HCT116 (cell line): ENCODE data around the gene KDM1B. TPM values are rescaled to one million over a fixed set of nuclear protein-coding genes. Genes with fewer than 3 reads are reported as not detected.

Experiments
- ATAC-seq: fragments of 200-7000 bp; cut with Tn5 transposase; 2 replicates; pipeline ENCODE4 v1.9.1; 2020; ENCODE audit warnings: mild to moderate bottlenecking, moderate library complexity
- BruUV-seq: library from RNA; stranded (reverse); fragments of 400-500 nt; replicated peaks from 2 replicates; lab custom pipeline; 2021; lab: Mats Ljungman, UMichigan
- CTCF ChIA-PET: fragments of 300-600 bp; sonication (Branson Sonifier 250); formaldehyde crosslinking; loops from one replicate; lab custom pipeline; 2021; ENCODE audit warnings: antibody characterized with exemption; lab: Charles Lee
- POLR2A ChIA-PET: fragments of 300-600, 350-600 bp; sonication (Branson Sonifier 250); formaldehyde crosslinking; loops from one replicate; lab custom pipeline; 2021; ENCODE audit warnings: antibody characterized with exemption; lab: Charles Lee
- RAD21 ChIA-PET, 2 experiments: fragments of 300-600 bp; sonication (Branson Sonifier 250); formaldehyde crosslinking; loops; one replicate each; lab custom pipeline; 2023; ENCODE audit warnings: low total read pairs in 2 of 2; ENCODE audit not compliant: uncharacterized antibody in 2 of 2, unreplicated experiment in 2 of 2, low non-redundant PET in 1 of 2; lab: Charles Lee
- DNase-seq: peaks from one replicate; pipeline ENCODE4 v3.0.0-alpha.2; 2010; ENCODE audit warnings: low read depth, low spot score
- H2AFZ ChIP-seq: fragments of 200-600 bp; shearing (Covaris generic), sonication (generic); 2 replicates; pipeline ENCODE4 v1.6.1; 2017; ENCODE audit warnings: low read depth, mixed run types, mixed read lengths, antibody characterized with exemption, low read length; ENCODE audit not compliant: poor library complexity, severe bottlenecking
- H3K27ac ChIP-seq: 2 replicates; pipeline ENCODE4 v1.5.1; 2012; ENCODE audit warnings: low read depth, low read length
- H3K27me3 ChIP-seq: fragments of 200-600 bp; sonication (generic); 2 replicates; pipeline ENCODE4 v1.6.1; 2016; ENCODE audit warnings: mixed run types, low read length, mixed read lengths; ENCODE audit not compliant: insufficient read depth
- H3K36me3 ChIP-seq, 2 experiments: fragments of 200-500 bp in 1 of 2; fragments of 200-600 bp in 1 of 2; sonication (Bioruptor generic) in 1 of 2; sonication (generic) in 1 of 2; 2 replicates each; pipeline versions ENCODE4 v1.5.1 to v1.6.1; 2014 to 2016; ENCODE audit warnings: low read length in 2 of 2, inconsistent platforms in 1 of 2, mixed read lengths in 1 of 2, mixed run types in 1 of 2; ENCODE audit not compliant: insufficient read depth in 2 of 2, control insufficient read depth in 1 of 2
- H3K4me1 ChIP-seq, 2 experiments: fragments of 200-600 bp in 1 of 2; sonication (generic) in 1 of 2; 2 replicates each; pipeline versions ENCODE4 v1.5.1 to v1.6.1; 2012 to 2017; ENCODE audit warnings: low read length in 2 of 2, inconsistent platforms in 1 of 2, mild to moderate bottlenecking in 1 of 2, mixed read lengths in 1 of 2, mixed run types in 1 of 2, moderate library complexity in 1 of 2; ENCODE audit not compliant: insufficient read depth in 2 of 2, control insufficient read depth in 1 of 2
- H3K4me2 ChIP-seq: fragments of 200-600 bp; sonication (generic); 2 replicates; pipeline ENCODE4 v1.6.1; 2017; ENCODE audit warnings: mixed run types, low read length, mixed read lengths
- H3K4me3 ChIP-seq, 2 experiments: fragments of 200-600 bp in 1 of 2; sonication (generic) in 1 of 2; replicated peaks in 1 of 2; 2 replicates each; pipeline ENCODE4 v1.5.1; 2011 to 2016; ENCODE audit warnings: low read length in 2 of 2, control low read depth in 1 of 2, low read depth in 1 of 2, mild to moderate bottlenecking in 1 of 2, mixed read lengths in 1 of 2, mixed run types in 1 of 2
- H3K79me2 ChIP-seq: fragments of 200-600 bp; sonication (generic); 2 replicates; pipeline ENCODE4 v1.6.1; 2017; ENCODE audit warnings: mild to moderate bottlenecking, mixed run types, low read length, moderate library complexity, mixed read lengths; ENCODE audit not compliant: insufficient read depth
- H3K9ac ChIP-seq: fragments of 200-600 bp; sonication (generic); 2 replicates; pipeline ENCODE4 v1.6.1; 2016; ENCODE audit warnings: low read length, mixed read lengths
- H3K9me2 ChIP-seq: fragments of 200-600 bp; sonication (generic), shearing (Covaris generic); 2 replicates; pipeline ENCODE4 v1.6.1; 2017; ENCODE audit warnings: mixed run types, mild to moderate bottlenecking, moderate library complexity; ENCODE audit not compliant: insufficient read depth
- H3K9me3 ChIP-seq, 2 experiments: fragments of 200-500 bp in 1 of 2; fragments of 200-600 bp in 1 of 2; sonication (Bioruptor generic) in 1 of 2; sonication (generic) in 1 of 2; 2 replicates each; pipeline ENCODE4 v1.6.1; 2014 to 2017; ENCODE audit warnings: low read length in 2 of 2, mixed read lengths in 2 of 2, inconsistent platforms in 1 of 2, low read depth in 1 of 2, mild to moderate bottlenecking in 1 of 2, mixed run types in 1 of 2, moderate library complexity in 1 of 2; ENCODE audit not compliant: control insufficient read depth in 1 of 2, insufficient read depth in 1 of 2
- H4K20me1 ChIP-seq: fragments of 200-600 bp; sonication (generic), shearing (Covaris generic); 2 replicates; pipeline ENCODE4 v1.6.1; 2017; ENCODE audit warnings: mixed run types, mild to moderate bottlenecking, moderate library complexity; ENCODE audit not compliant: insufficient read depth
- CBX3 ChIP-seq: IDR thresholded peaks from 2 replicates; pipeline ENCODE4 v1.6.1; 2012; ENCODE audit warnings: low read depth
- EZH2 ChIP-seq: fragments of 200-600 bp; sonication (generic); IDR thresholded peaks from 2 replicates; pipeline ENCODE4 v1.6.1; 2017; ENCODE audit warnings: antibody characterized with exemption, mixed run types
- JUND ChIP-seq: IDR thresholded peaks from 2 replicates; pipeline ENCODE4 v1.6.1; 2012
- RAD21 ChIP-seq: IDR thresholded peaks from 2 replicates; pipeline ENCODE4 v1.6.1; 2012; ENCODE audit warnings: low read depth, mild to moderate bottlenecking
- REST ChIP-seq: IDR thresholded peaks from 2 replicates; pipeline ENCODE4 v1.6.1; 2012; ENCODE audit warnings: low read depth
- TCF7L2 ChIP-seq: IDR thresholded peaks from 2 replicates; pipeline ENCODE4 v1.7.0; 2011; ENCODE audit warnings: borderline replicate concordance, inconsistent platforms; ENCODE audit not compliant: insufficient read depth, insufficient read length; ENCODE audit errors: extremely low read depth
- ZBTB33 ChIP-seq: IDR thresholded peaks from 2 replicates; pipeline ENCODE4 v1.6.1; 2011; ENCODE audit warnings: mild to moderate bottlenecking, low read length, moderate library complexity; ENCODE audit not compliant: insufficient replicate concordance; ENCODE audit errors: extremely low read depth
- ZFX ChIP-seq: fragments of 450-650 bp; IDR thresholded peaks from 2 replicates; pipeline ENCODE4 v1.6.1; 2017
- ZNF274 ChIP-seq: fragments of 200-500 bp; sonication (Bioruptor generic); IDR thresholded peaks from 2 replicates; pipeline ENCODE4 v1.6.1; 2014; ENCODE audit warnings: mild to moderate bottlenecking, low read depth, low read length, inconsistent platforms
- intact Hi-C: fragments of 100-400 bp; cut with micrococcal nuclease; formaldehyde crosslinking; loops from 2 replicates; pipeline ENCODE4 v1.10.0; 2022
- total RNA-seq: library from RNA; stranded (reverse); gene quantifications from one replicate; pipeline ENCODE4 v1.2.1, GENCODE V29; 2021; ENCODE audit not compliant: unreplicated experiment

The KDM1B gene
- total RNA-seq, 1 experiment from 2014 or later = 24.5 TPM

- no peak for ATAC-seq
- no peak overlapping the region for H3K4me2 ChIP-seq
- no peak overlapping the region for H2AFZ ChIP-seq
- ChIA-PET RAD21 (no interaction called here), CTCF (no interaction called here), POLR2A (no interaction called here)
- no peak overlapping the region for H3K9ac ChIP-seq
- TF ChIP-seq JUND (no peak), ZBTB33 (no peak), EZH2 (no peak), REST (no peak), ZNF274 (no peak), RAD21 (no peak), TCF7L2 (no peak), CBX3 (no peak), ZFX (no peak)
- no peaks in the 10 kb centered on the region for H3K9me2 ChIP-seq
- TSS peak; percentile 14 for BruUV-seq
- H3K27me3 ChIP-seq = no peaks in the 10 kb centered on the region
- peaks cover 0 to 4% of the 10 kb centered on the region in 2 experiments; a peak in 2 of 4 replicates for H3K4me1 ChIP-seq
- no peak overlapping the region for H3K4me3 ChIP-seq
- no peaks in the 10 kb centered on the region for H3K9me3 ChIP-seq
- intact Hi-C loops = no loop called here
- peaks cover 30% of the 10 kb centered on the region for H4K20me1 ChIP-seq
- DNase-seq = no peak
- peaks cover 49 to 62% of the 10 kb centered on the region in 2 experiments for H3K36me3 ChIP-seq
- no peak overlapping the region for H3K27ac ChIP-seq
- H3K79me2 ChIP-seq = peaks cover 100% of the 10 kb centered on the region
Observed at GRCh38 chr6:18254793-18255192, 99.6 kb downstream of the KDM1B start.
